Activated T-cell treated with anti-CD3 and anti-CD28 coated beads for 48 hours (primary cell): ENCODE data around the gene DCAF11.
A peak's percentile ranks its signal among the peaks of the same experiment; 100 is the strongest.

Experiments used
- DNase-seq: peaks from one replicate; pipeline ENCODE4 v3.0.0-alpha.2; 2020; ENCODE audit warnings: low read depth

Gene DCAF11

DNA sequence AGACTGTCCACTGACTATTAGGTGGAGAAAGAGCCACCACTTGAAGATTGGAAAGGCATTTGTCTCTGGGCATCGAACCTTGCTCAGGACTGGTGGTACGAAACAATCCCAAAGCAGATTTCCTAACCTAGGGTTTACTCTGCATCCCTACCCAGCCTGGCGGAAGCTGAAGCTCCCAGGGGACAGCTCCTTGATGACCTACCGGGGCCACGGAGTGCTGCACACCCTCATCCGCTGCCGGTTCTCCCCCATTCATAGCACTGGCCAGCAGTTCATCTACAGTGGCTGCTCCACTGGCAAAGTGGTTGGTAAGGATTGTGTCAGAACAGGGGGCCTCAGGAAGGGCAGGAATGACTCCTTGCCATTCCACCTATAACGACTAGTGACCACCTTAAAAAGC lies 6.6 kb downstream of the DCAF11 start:
- no peak for DNase-seq

DNA sequence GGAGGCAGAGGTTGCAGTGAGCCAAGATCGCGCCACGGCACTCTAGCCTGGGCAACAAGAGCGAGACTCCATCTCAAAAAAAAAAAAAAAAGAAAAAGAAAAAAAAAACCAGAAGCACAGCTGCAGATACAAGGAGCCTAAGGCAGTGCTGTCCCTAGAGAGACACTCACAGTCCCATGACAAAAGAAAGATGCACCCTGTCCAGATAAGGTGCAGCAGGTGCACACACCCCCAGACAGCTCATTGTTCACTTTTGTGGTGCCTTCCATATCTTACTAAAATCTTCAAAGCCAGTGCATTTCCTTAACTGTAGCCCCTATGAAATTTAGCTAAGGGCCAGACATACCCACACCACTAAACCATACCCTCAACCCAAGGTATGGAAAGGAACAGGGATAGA lies 7.8 kb downstream of the DCAF11 start:
- DNase-seq: no peak

DNA sequence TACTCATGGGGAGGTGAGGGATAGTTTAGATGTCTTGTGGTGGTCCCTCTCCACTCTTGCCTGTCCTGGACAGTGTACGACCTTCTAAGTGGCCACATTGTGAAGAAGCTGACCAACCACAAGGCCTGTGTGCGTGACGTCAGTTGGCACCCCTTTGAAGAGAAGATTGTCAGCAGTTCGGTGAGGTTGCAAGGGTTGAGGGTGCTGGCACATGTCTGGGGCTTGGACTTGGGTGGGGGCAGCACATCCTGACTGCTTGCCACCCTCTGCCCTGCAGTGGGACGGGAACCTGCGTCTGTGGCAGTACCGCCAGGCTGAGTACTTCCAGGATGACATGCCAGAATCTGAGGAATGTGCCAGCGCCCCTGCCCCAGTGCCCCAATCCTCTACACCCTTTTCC lies 8.3 kb downstream of the DCAF11 start:
- no peak for DNase-seq

DNA sequence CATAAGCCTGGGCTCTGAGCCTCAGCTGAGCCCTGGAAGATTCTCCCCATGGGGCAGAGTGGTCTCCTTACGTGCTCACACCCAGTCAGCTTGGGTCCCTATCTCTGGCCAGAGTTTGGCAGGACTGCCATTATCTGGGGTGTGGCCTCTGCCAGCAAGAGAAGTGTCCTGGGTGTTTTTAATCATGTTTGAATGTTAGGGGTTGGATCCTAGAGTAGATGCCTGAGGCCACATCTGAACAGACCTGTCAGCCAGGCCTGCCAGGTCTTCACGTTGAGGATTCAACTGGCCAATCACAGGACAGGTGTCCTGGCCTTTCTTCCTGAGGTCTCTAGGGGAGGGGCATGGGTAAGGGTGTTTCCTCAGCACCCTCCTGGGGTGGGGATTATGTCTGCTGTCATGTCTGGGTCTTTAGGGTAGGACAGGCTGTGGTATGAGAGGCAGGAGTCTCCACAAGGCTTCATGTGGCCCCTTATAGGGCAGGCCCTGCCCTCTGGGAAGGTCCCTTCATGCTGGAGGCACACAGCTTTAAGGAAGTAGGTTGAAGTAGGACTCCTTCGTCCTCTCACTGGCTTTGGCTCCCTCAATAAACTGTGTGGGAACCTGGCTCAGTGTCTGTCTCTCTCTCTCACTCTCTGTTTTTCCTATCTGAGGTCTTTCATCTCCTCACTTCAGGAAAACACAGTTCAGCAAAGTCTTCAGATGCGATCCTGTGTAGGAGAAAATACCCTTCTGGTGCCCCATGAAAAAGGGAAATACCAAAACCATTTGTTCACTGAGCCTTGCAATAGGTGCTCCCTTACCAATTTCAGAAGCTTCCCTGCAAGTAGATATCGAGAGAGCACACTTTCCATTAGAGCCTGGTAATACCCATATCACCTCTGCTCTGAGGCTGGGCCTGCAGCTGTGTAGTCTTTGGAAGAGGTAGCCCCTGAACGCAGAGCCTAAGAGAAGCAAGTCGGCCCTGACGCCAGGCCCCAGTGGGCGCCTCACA lies 9.1 kb downstream of the DCAF11 start:
- no peak for DNase-seq

DNA sequence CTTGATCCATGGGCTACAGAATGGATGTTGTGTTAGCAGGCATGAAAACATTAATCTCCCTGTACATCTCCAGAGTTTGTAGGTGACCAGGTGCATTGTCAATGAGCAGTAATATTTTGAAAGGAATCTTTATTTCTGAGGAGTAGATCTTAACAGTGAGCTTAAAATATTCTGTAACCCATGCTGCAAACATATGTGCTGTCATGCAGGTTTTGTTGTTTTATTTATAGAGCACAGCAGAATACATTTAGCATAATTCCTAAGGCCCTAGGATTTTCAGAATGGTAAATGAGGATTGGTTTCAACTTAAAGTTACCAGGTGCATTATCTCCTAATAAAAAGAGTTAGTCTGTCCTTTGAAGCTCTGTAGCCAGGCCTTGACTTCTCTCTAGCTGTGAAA lies 12.4 kb downstream of the DCAF11 start:
- no peak for DNase-seq

DNA sequence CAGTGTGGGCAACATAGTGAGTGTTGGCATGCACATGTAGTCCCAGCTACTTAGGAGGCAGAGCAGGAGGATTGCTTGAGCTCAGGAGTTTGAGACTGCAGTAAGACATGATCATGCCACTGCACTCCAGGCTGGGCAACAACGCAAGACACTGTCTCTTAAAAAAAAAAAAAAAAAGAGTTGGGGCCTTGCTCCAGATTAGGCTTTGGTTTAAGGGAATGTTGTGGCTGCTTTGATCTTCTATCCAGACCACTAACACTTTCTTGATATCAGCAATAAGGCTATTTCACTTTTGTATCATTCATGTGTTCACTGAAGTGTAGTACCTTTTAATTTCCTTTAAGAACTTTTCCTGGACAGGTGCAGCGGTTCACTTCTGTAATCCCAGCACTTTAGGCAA lies 13.1 kb downstream of the DCAF11 start:
- no peak for DNase-seq

DNA sequence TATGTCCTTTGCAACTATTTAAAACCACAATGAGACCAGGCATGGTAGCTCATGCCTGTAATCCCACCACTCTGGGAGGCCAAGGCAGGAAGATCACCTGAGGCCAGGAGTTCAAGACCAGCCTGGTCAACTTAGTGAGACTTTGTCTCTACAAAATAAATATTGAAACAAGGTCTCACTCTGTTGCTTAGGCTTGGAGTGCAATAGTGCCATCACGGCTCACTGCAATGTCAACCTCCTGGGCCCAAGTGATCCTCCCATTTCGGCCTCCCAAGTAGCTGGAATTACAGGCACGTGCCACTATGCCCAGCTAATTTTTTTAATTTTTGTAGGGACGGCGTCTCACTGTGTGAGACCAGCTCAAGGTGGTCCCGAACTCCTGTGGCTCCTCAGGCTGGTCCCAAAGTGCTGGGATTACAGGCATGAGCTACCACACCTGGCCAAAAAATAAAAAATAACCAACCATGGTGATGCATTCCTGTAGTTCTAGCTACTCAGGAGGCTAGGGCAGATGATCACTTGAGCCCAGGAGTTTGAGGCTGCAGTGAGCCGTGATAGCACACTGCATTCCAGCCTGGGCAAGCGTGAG lies 14.9 kb downstream of the DCAF11 start:
- DNase-seq: no peak

DNA sequence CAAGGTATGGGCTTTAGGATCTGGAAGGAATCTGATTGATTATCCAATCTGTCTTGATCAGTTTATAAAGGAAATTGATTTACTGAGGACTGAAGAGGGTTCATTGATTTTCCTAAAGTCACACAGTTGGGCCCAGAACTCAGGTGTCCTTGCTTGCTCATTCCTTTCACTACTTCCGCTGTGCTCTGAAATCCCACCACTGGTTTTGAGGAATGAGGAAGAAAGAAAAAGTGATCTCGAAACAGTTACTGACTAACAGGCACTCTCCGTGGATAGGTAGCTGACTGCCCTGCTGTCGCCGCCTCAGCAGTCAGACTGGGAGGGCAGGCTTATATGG lies 15.8 kb downstream of the DCAF11 start, which contains the start of gene FITM1:
TSS of gene FITM1 (plus strand) at position 280 of the 337 bp plus-strand sequence. CDS start 905 bp downstream, outside the sequence.
- DNase-seq: no peak

DNA sequence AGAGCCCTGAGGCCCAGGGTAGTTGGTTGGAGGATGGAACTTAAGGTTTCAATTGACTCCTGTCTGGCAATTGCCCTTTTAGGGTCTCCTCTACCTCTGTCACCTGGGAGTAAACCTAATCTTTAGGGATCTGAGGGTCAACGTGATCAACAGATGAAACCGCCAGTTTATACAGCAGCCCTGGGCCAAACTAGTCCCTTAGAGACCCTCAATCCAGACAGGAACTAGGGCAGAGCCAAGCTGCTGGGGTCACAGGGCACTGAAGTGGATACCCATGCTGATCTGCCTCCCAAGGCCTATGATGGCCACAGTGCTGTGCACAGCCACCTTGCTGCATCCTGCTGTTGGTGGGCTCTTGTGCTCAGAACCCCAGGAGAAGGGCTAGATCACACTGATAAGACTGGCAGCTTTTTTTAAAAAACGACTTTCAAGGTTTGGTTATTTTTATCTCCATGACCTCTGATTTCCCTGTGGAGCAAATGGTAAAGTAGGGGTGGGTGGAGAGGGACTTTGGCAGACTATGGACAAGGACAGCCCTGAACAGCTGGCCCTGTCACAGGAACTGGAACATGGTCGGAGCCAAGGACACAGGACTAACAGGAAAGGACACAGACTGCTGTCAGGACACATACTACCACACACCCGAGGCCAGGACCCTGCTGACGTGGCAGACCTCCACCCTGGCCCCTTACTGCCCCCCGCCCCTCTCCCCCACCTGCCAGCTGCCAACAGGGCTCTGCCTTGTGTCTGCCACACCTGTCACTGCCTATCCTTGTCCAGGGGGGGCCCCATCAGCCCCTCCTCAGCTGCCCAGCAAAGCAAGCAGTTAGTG lies 16.4 kb downstream of the DCAF11 start:
- DNase-seq: no peak

DNA sequence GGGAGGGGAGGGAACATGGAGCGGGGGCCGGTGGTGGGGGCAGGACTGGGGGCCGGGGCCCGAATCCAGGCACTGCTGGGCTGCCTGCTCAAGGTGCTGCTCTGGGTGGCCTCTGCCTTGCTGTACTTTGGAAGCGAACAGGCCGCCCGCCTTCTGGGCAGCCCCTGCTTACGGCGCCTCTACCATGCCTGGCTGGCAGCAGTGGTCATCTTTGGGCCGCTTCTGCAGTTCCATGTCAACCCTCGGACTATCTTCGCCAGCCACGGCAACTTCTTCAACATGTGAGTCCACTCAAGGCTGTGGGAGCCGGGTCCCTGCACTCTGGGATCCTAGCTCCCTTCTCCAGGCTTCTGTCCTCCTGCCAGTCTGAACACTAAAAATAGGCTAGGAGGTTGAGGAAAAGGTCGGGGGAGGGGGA lies 17.0 kb downstream of the DCAF11 start:
- DNase-seq: no peak

DNA sequence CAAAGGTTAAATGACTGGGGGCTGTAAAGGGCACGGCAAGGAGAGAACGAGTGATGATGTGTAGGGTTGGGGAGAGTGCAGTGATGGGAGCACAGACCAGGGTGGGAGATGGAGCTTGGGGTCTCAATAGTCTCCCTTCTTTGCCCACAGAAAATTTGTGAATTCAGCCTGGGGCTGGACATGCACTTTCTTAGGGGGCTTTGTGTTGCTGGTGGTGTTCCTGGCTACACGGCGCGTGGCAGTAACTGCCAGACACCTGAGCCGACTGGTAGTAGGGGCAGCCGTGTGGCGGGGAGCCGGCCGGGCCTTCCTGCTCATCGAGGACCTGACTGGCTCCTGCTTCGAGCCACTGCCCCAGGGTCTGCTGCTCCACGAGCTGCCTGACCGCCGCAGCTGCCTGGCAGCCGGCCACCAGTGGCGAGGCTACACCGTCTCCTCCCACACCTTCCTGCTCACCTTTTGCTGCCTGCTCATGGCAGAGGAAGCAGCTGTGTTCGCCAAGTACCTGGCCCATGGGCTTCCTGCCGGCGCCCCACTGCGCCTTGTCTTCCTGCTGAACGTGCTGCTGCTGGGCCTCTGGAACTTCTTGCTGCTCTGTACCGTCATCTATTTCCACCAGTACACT lies 17.6 kb downstream of the DCAF11 start:
- DNase-seq: no peak

DNA sequence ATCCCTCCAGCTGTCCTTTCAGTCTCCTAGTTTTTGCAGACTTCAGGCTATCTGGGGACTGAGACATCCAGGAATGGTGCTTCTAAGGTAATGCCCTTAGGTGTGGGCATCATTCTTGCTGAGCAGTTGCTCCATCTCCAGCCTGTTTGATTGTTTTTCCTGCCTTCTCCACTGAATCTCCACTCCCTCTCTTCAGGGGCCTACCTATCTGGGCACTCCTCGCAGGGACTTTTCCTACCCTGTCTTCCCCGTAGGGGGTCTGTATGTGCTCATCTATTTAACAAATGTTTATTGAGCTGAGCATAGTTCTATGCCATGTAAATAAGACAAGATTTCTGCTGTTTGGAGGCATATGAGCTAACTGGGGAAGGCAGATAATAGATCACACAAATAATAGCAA lies 18.4 kb downstream of the DCAF11 start:
- no peak for DNase-seq

DNA sequence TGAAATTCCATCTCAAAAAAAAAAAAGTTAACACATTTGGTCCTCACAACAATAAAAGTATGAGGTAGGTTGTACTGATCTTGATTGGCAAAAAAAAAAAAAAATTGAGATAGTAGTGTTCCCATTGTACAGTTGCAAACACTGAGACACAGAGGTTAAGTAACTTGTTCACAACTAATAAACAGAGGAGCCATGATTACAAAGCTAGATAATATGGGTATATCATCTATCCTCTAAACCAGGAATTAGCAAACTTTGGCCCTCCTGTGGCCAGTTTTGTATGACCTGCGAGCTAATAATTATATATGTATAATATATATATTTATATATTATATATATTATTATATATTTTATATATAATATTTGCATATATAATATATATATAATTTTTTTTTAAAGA lies 19.2 kb downstream of the DCAF11 start:
- no peak for DNase-seq

DNA sequence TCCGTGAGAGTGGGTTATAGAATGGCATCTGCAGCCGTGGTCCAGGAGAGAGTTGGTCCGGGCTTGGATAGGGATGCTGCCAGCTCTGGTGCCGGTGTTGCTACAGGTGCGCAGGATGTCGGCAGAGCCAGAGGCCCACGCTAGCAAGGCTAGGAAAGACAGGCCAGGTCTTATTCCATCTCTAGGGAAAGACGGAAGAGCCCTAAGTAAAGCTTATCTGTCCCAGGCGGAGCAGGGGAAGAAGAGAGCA lies 20.9 kb downstream of the DCAF11 start:
- DNase-seq: no peak

DNA sequence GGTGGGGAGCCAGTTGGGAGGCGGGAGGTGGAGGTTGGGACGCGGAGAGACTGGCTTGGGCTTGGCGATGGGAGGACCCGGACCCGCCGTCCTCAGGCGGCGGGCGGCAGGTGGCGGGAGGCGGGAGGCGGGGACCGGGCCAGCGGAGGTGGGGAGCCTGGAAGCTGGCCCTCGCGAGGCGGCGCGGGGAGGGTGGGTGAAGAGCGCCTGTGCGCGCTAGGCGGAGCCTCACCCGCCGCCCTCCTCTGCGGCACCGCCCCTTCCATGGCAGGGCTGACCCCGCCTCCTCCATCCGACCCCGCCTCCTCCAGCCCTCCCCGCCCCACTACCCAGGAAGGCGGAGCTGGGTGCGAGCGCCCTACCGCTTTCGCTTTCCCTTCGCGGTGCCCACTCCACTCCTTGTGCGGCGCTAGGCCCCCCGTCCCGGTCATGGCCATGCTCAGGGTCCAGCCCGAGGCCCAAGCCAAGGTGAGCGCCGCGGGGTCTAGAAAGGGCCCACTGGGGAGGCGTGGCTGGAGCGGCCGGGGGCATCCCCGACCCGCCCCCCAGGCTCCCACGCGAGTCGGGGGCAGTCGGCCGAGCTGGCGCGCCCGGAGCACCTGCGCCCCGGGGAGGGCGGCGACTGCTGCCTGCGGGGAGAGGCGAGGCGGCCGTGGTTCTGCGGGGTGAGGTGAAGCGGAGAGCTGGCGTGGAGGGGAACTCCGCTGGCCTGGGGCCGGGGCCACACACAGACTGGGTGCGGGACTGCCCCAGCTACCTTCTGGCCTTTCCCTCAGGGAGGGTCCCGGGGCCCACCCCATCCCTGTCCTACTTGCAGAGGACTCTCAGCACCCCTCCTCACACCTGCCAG lies 21.5 kb downstream of the DCAF11 start, which contains the start of gene PSME1:
TSS of gene PSME1 (plus strand) at position 361 of the 850 bp plus-strand sequence. CDS start at position 430, 69 bp downstream.
- DNase-seq: peak; percentile 94

DNA sequence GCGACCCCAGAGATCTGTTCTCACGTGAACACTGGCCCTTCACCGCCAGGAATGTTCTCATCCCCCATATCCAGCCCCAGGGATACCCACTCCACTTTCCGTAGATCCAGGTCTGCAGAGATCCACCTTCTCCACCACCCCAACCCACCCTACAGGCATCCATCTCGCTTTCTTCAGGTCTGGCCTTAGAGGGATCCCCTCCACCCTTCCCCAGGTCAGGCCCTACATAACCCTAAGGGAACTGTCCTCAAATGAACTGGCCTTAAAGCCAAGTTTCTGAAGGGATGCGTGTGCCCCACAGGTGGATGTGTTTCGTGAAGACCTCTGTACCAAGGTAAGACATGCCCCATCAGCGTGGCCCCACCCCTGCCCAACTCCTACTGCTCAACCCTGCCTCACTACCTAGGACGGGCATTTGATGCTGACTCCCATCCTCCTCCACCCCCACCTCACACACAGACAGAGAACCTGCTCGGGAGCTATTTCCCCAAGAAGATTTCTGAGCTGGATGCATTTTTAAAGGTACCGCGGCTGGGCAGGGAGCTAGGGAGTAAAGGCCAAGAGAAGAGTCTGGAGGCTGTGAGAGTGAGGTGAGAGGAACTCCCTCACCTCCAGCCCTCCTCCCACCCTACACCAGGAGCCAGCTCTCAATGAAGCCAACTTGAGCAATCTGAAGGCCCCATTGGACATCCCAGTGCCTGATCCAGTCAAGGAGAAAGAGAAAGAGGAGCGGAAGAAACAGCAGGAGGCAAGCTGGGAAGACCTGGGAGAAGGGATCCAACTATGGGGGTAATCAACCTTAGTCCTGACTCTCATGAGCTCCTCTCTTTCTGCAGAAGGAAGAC lies 22.3 kb downstream of the DCAF11 start:
- no peak for DNase-seq

DNA sequence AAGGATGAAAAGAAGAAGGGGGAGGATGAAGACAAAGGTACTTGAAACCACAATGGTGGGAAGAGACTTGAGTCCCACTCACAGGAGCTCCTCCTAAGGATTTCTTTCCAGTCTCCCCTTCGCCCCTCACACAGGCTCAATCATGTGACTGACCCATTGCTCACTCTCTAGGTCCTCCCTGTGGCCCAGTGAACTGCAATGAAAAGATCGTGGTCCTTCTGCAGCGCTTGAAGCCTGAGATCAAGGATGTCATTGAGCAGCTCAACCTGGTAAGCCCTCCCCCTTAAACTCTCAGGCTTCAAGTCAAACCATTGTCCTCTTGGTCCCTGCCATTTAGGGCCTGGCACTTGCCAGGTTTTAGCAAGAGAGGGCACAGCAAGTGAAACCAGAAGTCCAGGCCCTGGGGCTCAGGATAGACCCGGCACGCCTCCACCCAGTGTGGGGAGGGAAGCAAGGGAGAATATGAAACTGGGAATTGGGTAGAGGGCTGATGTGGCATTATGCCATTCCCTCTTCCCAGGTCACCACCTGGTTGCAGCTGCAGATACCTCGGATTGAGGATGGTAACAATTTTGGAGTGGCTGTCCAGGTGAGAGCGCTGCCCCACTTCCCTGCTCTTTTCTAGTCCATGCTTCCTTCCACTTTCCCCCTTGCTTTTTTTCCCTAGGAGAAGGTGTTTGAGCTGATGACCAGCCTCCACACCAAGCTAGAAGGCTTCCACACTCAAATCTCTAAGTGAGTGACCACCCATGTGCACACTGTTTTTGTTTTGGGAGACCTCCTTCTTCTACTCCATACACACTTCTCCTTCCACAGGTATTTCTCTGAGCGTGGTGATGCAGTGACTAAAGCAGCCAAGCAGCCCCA lies 23.2 kb downstream of the DCAF11 start:
- no peak for DNase-seq

DNA sequence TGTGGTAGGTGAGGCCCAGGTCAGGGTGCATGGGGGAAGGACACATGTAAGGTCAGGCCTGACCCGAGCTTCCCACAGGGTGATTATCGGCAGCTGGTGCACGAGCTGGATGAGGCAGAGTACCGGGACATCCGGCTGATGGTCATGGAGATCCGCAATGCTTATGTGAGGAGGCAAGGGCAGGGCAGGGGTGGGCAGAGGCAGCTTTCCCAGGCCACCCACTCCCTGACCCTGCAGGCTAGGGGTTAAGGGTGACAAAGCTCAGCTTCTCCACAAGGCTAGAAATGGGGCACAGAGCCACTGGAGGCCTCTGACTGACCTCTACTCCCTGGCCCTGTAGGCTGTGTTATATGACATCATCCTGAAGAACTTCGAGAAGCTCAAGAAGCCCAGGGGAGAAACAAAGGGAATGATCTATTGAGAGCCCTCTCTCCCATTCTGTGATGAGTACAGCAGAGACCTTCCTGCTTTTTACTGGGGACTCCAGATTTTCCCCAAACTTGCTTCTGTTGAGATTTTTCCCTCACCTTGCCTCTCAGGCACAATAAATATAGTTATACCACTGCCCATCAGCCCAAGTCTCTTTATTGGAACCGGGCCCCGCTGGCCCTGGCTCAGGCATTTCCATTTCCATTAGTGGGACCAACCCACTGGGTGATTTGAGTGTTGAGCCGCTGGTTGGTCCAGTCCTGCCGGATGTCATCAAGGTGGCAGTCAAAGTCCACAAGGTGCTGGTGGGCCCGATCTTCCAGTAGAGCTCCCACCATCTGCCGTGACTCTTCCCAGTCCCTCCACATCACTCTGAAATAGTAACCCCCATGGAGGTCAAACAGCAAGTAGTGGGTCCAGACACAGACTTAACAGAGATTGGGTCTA lies 24.1 kb downstream of the DCAF11 start:
- DNase-seq: no peak
